Activated naive CD4-positive, alpha-beta T cell treated with anti-CD3 and anti-CD28 coated beads, Interleukin-2, amount 50 U/mL, for 72 hours (primary cell): Measurements from ENCODE around the gene RCN2. TPM values are rescaled to one million over a fixed set of nuclear protein-coding genes. Genes with fewer than 3 reads are reported as not detected.
A peak's percentile ranks its signal among the peaks of the same experiment; 100 is the strongest.

Experiments used
- ATAC-seq, 2 donors: fragments of 150-1000 bp; cut with Tn5 transposase; 2 replicates each; pipeline ENCODE4 v1.10.0; 2021; ENCODE audit warnings: mild to moderate bottlenecking in 2 of 2, moderate library complexity in 2 of 2
- DNase-seq, 2 donors: peaks; one replicate each; pipeline ENCODE4 v3.0.0; 2021 to 2022; ENCODE audit warnings: low spot score in 2 of 2
- H3K27ac Mint-ChIP-seq, 2 donors: one replicate each; pipeline ENCODE4 v1.8.0; 2022; ENCODE audit warnings: mild to moderate bottlenecking in 2 of 2, mixed read lengths in 2 of 2
- H3K36me3 Mint-ChIP-seq, 2 donors: one replicate each; pipeline ENCODE4 v1.8.0; 2022; ENCODE audit warnings: mixed read lengths in 2 of 2
- H3K9me3 Mint-ChIP-seq, 2 donors: one replicate each; pipeline ENCODE4 v1.8.0; 2022; ENCODE audit warnings: mixed read lengths in 2 of 2
- total RNA-seq, 2 donors: library from RNA; stranded (reverse); gene quantifications; one replicate each; pipeline ENCODE4 v1.2.3, GENCODE V29; 2022

The RCN2 gene
- total RNA-seq, 2 donors from 2014 or later, result 22.2 to 34.7 TPM

DNA sequence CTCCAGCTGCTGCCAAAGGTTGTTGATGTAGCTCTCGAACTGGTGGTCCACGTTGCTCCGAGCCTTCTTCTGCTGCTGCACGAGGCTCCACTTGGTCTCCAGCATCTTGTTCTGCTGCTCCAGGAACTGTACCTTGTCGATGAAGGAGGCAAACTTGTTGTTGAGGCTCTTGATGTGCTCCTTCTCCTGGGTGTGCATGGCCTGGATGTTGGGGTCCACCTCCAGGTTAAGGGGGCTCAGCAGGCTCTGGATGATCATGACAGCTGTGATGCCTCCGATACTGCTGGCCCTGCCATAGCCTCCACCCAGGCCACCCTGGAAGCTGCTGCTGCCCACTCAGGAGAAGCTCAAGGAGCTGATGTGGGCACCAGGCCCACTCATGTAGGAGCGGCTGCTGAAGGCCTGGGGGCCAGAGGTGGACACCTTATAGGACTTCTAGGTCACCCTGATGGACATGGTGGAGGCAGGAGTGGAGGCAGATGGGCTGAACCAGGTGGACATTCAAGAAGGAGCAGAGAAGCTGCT is 48.5 kb downstream of the RCN2 start:
- ATAC-seq, result no peak
- peaks cover 3 to 10% of the 10 kb centered on the region in 2 donors for H3K9me3 Mint-ChIP-seq
- DNase-seq, result no peak
- H3K36me3 Mint-ChIP-seq, result peaks cover 0 to 6% of the 10 kb centered on the region in 2 donors
- no peak overlapping the region for H3K27ac Mint-ChIP-seq

DNA sequence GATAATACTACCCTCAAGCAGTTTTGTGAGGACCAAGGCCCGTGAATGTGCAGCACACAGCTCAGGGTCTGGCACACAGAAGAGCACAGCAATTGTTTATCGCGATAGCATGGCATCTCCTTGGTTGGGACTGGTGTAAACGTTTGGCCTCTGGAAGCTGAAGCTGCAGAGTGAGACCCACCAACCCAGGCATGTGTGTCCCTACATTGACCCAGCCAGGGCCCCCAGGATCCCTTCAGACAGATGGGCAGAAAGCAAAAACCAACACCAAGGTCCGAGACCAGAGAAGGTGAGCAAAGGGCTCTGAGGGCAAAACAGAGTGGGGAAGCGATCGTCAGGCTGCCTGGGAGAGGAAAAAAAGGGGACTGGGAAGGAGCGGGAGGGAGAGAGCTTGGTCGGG is 50.8 kb downstream of the RCN2 start:
- ATAC-seq, result no peak
- Mint-ChIP-seq H3K36me3 (peaks cover 0 to 6% of the 10 kb centered on the region in 2 donors), H3K9me3 (peaks cover 3 to 10% of the 10 kb centered on the region in 2 donors), H3K27ac (peak overlapping the region in 1 of 2 donors; percentile 40)
- no peak for DNase-seq

DNA sequence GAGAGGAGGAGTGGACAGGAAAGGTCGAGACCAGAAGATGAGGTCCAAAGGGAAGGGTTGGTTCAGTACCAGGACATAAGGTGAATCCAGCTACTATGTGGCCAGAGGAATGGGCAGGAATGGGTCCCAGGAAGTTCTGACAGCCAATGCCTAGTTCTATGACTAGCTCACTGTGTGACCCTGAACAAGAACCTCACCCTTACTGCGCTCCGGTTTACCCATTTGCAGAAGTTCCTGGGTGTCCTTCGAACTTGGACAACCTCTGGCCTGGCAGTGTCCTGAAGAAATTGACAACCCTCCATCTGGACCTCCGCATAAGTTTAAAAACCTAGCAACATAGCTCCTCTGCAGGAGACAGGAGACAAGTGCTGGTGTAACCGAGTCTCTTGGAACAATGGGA is 51.2 kb downstream of the RCN2 start:
- Mint-ChIP-seq H3K9me3 (peaks cover 3 to 8% of the 10 kb centered on the region in 2 donors), H3K36me3 (peaks cover 0 to 6% of the 10 kb centered on the region in 2 donors), H3K27ac (peak overlapping the region in 1 of 2 donors; percentile 40)
- DNase-seq (no peak), ATAC-seq (no peak)

DNA sequence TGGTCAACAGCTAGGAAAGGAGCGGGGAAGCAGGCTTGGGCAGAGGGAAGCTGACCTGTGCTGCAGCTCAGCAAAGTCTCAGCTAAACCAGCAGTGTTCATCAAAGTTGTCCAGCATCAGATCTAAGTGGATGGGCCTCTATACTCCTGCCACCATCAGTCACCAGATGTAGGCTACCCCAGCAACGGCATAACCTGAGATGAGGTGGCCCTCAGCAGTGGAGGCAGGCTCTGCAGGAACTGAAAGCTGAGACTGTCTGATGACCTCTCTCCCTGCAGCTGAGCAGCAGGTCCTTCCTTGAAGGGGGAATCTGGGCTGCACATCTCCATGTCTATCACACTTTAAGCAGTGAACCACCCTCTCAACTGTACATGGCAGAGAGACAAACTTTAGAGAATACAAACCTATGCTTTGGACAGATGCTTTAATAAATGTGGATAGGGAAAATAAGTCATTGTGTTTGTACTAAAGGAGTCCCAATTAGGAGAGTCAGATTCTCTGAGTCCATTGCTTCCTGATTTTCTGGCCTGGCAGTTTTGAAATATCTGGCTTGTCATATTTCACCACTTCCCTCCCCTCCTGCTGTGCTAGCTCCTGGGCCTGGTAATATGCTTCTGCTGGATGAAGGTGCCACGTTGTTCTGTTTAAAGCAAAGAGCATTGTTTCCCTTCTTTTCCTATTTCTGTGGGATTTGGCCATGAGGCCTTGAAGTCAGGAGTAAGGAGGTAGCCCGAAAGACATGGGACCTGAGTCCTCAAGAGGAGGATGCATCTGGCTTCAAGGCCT is 52.2 kb downstream of the RCN2 start:
- H3K27ac Mint-ChIP-seq, result no peak overlapping the region
- peaks cover 0 to 6% of the 10 kb centered on the region in 2 donors for H3K36me3 Mint-ChIP-seq
- no peak for ATAC-seq
- DNase-seq, result no peak
- H3K9me3 Mint-ChIP-seq, result peaks cover 0 to 5% of the 10 kb centered on the region in 2 donors

DNA sequence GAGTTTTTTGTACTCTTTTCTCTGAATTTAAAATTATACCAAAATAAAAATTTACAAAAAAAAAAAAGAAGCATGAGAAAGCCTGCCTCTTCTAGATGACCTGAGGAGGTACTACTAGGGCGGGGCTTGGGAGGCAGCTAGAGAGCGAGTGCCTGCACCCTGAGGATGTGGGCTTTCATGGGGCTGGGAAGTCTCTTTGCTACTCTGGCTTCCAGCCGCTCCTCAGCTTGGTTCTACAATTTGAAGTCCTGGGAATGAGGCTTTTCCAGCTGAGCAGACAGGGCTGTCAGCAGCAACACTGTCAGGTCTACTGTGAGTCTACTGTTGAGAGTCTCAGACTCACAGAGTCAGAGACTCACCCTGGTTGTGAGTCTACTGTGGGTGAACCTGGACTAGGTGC is 55.2 kb downstream of the RCN2 start:
- H3K27ac Mint-ChIP-seq, result no peak overlapping the region
- ATAC-seq (no peak), DNase-seq (no peak)
- H3K9me3 Mint-ChIP-seq, result no peaks in the 10 kb centered on the region
- no peaks in the 10 kb centered on the region for H3K36me3 Mint-ChIP-seq

DNA sequence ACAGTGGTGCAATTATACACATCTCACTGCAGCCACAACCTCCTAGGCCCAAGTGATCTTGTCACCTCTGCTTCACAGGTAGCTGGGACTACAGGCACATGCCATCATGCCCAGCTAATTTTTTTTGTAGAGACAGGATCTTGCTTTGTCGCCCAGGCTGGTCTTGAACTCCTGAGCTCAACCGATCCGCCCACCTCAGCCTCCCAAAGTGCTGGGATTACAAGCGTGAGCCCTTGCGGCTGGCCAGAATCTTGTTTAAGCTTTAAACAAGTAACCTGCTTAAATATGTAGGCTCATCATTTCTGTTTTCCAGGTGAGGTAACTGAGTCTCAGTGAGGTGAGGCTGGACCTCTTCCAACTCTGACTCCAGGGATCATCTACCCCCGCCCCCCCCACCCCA is 55.7 kb downstream of the RCN2 start:
- no peak for DNase-seq
- Mint-ChIP-seq H3K27ac (peak overlapping the region; percentile 86 to 92), H3K36me3 (no peaks in the 10 kb centered on the region), H3K9me3 (no peaks in the 10 kb centered on the region)
- ATAC-seq, result no peak

DNA sequence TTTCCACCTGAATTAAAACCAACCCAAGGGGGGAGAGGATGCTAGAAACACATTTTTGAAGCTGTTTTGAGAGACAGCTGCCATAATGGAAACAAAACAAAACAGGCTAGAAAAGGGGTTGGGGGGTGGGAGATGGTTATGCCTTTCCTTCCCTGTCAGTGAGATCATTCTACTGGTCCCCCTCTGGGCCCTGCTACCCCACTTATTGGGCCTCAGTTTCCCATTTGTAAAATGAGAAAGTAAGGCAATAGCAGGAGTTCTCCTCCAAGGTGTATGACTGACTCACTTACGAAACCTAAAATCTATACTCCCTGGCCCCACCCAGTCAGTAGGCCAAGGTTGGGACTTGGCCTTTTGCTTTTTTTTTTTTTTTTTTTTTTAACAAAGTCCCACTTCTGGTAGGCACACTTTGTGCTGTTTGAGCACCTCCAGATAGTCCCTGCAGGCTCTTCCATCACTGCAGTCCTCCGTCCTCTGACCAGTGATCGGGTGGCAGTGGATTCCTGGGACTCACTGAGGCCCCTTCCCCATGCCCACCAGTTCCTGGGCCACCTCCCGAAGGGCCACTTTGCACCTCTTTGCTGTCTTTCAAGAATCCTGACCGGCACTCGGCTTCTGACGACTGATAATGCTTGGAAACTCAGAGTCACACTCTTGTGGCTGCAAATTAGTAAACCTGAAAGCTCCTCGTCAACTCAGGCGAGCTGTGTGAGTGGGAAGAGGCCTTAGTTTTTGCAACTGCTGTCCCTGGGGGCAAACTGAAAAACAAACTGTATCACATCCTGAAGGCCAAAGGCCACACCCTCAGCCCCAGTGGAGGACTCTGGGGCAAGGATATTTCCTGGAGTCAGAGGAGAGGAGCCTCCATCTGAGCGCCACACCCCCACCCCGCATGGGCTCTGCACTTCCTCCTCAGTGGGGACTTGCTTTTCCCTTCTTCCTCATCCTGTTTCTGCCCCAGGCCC is 56.6 kb downstream of the RCN2 start:
- H3K9me3 Mint-ChIP-seq, result no peaks in the 10 kb centered on the region
- H3K27ac Mint-ChIP-seq, result peak overlapping the region; percentile 86 to 92
- ATAC-seq, result peak; percentile 91 to 95
- DNase-seq, result peak; percentile 77 to 87
- no peaks in the 10 kb centered on the region for H3K36me3 Mint-ChIP-seq

DNA sequence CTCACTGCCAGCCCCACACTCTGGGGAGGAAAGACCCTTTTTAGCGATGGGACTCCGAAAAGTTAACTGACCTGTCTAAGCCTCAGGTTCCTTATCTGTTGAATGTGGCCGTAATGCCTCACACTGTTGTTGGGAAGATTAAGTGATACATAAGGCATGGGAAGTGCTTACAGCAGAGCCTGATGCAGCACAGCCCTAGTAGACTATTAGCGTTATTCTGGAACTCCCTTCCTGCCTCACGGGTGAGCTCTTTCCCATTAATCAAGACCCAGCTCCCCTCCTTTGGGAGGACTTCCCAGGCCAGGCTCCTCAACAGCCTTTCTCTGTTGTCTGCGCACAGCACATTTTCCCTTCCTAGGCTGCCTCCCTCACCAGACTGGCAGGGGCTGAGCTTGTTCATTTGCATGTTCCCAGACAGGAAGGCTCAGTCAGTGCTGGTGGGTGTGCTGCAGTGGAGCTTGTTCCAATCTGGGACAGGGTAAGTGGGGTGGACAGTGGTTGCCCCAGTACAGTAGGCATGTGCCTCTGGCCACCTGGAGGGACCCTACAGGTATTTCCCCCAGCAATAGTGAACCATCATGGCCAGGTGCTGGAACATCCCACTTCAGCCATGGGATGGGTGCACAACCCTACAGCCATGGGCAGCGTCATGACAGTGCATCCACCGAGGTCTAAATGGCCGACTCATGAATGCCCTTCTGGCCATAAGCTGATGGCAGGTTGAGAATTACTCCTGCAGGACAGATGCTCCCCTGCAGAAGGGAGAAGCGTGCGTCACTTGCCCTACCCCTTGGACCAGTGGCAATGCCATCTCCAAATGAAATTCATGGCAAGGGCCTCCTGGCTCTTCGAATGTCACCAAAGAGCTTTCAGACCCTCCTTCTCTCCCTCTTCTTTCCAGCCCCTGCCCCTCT is 57.6 kb downstream of the RCN2 start:
- no peak for ATAC-seq
- Mint-ChIP-seq H3K27ac (peak overlapping the region; percentile 86 to 92), H3K9me3 (no peaks in the 10 kb centered on the region), H3K36me3 (no peaks in the 10 kb centered on the region)
- DNase-seq, result peak in 1 of 2 donors; percentile 55

DNA sequence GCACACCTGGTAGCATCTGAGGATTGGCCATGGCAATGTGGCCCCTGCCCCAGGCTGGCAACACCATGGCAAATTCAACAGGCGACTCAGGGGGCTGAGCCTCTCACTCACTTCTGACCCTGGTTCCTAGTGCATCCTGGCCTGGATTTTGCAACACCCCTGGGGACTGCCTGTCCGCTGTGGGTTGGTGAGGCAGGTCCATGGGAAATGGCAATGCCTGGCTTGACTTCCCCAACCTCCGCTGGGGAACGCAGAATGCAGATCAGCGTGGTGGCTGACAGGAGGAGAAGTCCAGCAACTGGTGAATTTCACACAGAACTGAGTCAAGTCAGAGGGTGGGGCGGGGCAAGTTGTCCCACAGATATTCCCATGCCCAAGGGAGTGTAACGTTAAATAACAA is 59.5 kb downstream of the RCN2 start:
- ATAC-seq (no peak), DNase-seq (no peak)
- Mint-ChIP-seq H3K27ac (no peak overlapping the region), H3K9me3 (no peaks in the 10 kb centered on the region), H3K36me3 (peaks cover 11% of the 10 kb centered on the region in 2 donors)

DNA sequence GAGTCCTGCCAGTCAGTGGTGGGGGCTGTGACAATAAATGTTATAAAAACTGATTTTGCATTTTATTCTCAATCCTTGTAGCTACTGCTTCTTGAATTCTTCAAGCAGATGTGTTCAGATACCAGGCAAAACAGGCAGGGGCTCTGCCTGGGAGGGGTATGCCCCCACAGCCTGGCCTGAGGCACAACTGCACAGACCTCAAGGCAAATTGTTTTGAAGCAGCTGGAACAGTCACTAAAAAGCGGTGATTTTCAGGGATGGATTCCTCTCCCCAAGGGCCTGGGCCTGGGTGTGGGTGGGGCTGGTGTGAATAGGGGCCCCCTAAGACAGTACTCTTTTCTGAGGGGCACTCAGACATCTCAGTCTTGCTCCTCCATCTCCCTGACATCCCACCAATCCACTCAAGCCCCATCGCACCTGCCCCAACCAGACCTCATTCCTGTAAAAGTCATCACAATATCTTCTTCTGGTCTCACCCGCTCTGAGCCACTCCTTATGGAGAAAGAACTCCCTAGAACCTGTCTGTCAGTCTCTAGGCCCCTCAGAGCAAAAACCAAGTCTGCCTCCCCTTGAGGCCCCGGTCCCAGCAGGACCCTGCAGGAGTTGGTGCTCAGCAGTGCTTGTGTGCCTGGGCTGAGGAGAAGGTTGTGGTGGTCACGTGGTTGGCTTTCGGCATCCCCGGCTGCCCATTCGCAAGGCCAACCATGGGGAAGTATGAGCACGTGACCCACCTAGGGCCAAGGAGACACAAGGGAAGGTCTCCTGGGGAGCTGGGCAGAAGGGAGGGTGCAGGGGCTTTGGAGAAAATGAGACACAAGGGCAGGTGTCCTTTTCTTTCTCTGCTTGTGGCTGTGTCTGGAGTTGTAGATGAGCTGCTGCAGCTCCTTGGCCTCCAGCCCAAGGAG is 60.4 kb downstream of the RCN2 start:
- H3K36me3 Mint-ChIP-seq, result peaks cover 14 to 17% of the 10 kb centered on the region in 2 donors
- H3K9me3 Mint-ChIP-seq, result no peaks in the 10 kb centered on the region
- DNase-seq, result peak in 1 of 2 donors; percentile 47
- no peak for ATAC-seq
- H3K27ac Mint-ChIP-seq, result no peak overlapping the region

DNA sequence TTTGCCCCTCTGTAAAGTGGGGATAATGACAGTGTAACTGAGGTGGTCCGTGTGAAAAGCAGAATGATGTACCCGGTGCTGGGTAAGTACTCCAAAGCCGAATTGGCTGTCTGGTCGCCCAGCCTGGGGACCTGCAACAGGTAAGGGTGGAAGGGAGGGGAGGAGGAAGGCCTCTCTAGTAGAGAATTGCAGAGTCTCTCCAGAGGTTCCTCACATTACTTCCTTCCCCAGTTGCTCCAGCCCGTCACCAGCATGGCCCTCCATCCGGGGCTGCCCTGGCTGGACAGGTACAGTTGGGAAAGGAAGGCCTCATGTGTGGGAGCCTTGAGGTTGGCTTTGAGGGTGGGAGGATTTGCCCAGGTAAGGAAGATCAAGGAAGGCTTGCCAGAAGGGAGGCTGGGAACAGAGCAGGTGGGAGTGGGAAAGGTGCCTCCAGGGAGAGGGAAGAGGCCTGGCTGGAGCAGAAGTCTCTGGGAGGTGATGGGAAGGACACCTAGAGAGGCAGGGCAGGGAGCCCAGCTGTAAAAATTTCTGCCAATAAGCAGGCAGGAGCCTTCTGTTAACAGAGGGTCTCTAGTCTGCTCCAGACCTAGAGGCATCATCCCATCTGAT is 61.7 kb downstream of the RCN2 start:
- ATAC-seq (no peak), DNase-seq (peak in 1 of 2 donors; percentile 30)
- H3K27ac Mint-ChIP-seq, result peak overlapping the region; percentile 75 to 96
- no peaks in the 10 kb centered on the region for H3K9me3 Mint-ChIP-seq
- H3K36me3 Mint-ChIP-seq, result peaks cover 24 to 25% of the 10 kb centered on the region in 2 donors

DNA sequence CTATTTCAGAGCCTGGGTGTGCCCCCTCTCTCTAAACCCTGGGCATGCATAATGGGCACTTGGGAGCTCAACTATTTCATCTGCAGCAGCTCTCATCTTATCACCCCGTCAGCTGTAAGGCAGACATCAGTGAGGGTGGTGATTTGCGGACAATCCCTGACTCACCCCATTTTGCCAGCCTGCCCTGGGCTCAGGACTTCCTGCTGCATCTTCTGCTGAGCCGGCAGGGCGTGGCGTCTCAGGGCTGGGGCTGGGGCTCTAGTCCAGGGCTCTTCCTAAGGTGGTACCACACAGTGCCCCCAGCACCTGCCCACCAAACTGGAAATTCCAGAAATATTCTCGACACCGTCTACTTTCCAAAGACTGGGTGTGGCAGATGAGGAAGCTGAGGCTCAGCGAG is 62.5 kb downstream of the RCN2 start:
- Mint-ChIP-seq H3K36me3 (peaks cover 24 to 33% of the 10 kb centered on the region in 2 donors), H3K27ac (peak overlapping the region; percentile 96), H3K9me3 (no peaks in the 10 kb centered on the region)
- peak; percentile 58 to 76 for DNase-seq
- peak; percentile 48 to 69 for ATAC-seq

DNA sequence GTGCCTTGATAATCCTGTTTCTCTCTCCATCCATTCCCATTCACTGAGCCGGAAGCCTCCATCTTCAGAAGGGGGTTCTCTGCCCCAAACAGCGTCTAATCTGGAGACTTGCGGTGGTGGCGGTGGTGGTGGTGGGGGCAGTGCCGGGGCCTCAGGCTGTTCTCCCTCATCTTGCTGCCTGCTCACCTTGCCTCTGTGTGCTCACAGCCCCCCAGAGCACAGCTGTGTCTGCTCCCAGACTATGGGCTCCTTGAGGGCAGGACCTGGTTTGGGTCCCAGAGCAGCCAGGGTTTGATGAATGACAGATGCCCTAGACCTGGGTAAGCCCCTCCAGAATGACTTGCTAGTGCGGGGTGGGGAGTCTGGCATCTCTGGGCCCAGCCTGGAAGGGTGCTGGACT is 62.9 kb downstream of the RCN2 start:
- Mint-ChIP-seq H3K9me3 (no peaks in the 10 kb centered on the region), H3K27ac (peak overlapping the region; percentile 96), H3K36me3 (peaks cover 24 to 38% of the 10 kb centered on the region in 2 donors)
- peak; percentile 13 to 27 for ATAC-seq
- no peak for DNase-seq

DNA sequence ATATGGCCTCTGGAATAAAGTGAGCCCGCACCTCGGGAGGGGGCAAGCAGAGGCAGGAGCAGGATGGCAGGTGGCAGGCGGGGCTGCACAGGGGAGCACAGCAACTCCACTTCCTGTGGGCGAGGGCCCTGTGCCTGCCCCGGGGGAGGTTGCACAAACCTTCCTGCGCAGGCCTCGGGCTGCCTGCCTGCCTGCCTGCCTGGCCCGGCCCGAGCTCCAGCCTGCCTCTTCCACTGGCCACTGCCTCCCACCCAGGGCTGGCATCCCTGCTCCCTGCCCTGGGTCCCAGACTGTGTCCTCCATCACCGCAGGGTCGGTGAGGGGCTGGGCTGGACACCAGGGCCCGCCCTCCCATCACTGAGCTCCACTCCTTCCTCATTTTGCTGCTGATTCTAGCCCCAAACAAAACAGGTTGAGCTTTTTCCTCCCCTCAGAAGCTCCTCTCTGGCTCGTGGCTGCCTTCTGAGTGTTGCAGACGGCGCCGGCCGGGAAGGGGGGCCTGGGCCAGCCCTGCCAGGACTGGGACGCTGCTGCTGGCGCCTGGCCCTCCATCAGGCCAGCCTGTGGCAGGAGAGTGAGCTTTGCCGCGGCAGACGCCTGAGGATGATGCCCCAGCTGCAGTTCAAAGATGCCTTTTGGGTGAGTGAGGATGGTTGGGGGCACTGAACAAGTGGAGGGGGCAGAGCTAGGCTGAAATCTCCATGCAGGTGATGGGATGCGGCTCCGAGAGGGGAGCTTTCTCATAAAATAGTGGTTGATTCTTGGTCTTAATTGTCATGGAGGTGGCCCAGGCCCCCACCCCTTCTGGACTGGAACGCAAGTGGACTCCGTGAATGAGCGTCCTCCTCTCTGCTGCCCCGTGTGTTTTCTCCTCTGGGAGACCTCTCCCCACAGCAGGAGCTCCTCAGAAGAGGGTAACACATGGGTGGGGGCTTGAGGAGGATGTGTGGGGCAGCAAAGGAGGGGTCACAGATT is 63.7 kb downstream of the RCN2 start, which contains the start of gene PSTPIP1:
TSS of gene PSTPIP1 (plus strand) at position 156 of the 975 bp plus-strand sequence. CDS start at position 604, 448 bp downstream.
- H3K36me3 Mint-ChIP-seq, result peaks cover 24 to 41% of the 10 kb centered on the region in 2 donors
- peak within 1 kb of the TSS; percentile 96 for H3K27ac Mint-ChIP-seq
- no peaks in the 10 kb centered on the region for H3K9me3 Mint-ChIP-seq
- ATAC-seq (peak; percentile 54 to 66), DNase-seq (peak; percentile 62 to 74)
